Prostate gland (tissue), 2 donors: ENCODE measurements around the gene RANBP6.

ENCODE experiments used
- POLR2A ChIP-seq: fragments of 450-650 bp; IDR thresholded peaks from one replicate; pipeline ENCODE4 v1.6.1; 2016; ENCODE audit warnings: antibody characterized with exemption, mild to moderate bottlenecking
- POLR2AphosphoS5 ChIP-seq: sonication (generic); formaldehyde crosslinking; IDR thresholded peaks from one replicate; pipeline ENCODE4 v1.6.1; 2017; ENCODE audit warnings: antibody characterized with exemption
- TF ChIP-seq, protein P1 (sequence below), 4 experiments: fragments of 200-600 bp in 2 of 4; fragments of 450-650 bp in 2 of 4; sonication (generic) in 2 of 4; IDR thresholded peaks; 1 replicate in 3 of 4; 2 replicates in 1 of 4; pipeline ENCODE4 v1.5.1; 2016 to 2019; ENCODE audit warnings: antibody characterized with exemption in 4 of 4, mild to moderate bottlenecking in 2 of 4, moderate library complexity in 2 of 4

DNA sequence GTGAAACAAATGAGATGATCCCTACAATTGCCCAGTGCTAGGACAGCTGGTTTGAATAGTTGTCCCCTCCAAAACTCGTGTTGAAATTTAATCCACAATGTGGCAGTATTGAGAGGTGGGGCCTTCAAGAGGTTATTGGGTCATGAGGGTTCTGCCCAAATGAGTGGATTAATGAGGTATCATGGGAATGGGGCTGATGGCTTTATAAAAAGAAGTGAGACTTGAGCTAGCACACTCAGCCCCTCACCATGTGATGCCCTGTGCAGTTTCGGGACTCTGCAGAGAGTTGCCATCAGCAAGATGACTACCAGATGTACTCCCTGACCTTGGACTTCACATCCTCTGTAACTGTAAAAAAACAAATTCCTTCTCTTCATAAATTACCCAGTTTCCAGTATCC lies 33.1 kb downstream of the RANBP6 start:
- TF ChIP-seq, protein P1, sequence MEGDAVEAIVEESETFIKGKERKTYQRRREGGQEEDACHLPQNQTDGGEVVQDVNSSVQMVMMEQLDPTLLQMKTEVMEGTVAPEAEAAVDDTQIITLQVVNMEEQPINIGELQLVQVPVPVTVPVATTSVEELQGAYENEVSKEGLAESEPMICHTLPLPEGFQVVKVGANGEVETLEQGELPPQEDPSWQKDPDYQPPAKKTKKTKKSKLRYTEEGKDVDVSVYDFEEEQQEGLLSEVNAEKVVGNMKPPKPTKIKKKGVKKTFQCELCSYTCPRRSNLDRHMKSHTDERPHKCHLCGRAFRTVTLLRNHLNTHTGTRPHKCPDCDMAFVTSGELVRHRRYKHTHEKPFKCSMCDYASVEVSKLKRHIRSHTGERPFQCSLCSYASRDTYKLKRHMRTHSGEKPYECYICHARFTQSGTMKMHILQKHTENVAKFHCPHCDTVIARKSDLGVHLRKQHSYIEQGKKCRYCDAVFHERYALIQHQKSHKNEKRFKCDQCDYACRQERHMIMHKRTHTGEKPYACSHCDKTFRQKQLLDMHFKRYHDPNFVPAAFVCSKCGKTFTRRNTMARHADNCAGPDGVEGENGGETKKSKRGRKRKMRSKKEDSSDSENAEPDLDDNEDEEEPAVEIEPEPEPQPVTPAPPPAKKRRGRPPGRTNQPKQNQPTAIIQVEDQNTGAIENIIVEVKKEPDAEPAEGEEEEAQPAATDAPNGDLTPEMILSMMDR (IDR thresholded peaks at IDR 0.05), result no peak
- TF ChIP-seq POLR2A (no peak), POLR2AphosphoS5 (no peak)
